ENCODE measurements around the gene PRLR. TPM values are rescaled to one million over a fixed set of nuclear protein-coding genes. Genes with fewer than 3 reads are reported as not detected.

PRLR gene
- total and polyA plus RNA-seq, 4 donors = 3.5 to 44.5 (median 14.3) TPM

- TF ChIP-seq FOXA2 (IDR thresholded peaks at IDR 0.05) (peak; percentile 16), ATF3 (IDR thresholded peaks at IDR 0.05) (no peak), REST (IDR thresholded peaks at IDR 0.05) (peak; percentile 53), HNF4G (IDR thresholded peaks at IDR 0.05) (peak; percentile 41), RXRA (IDR thresholded peaks at IDR 0.05) (peak in 1 of 2 donors; percentile 41), HNF4A (conservative IDR thresholded peaks at IDR 0.05) (peak; percentile 78 to 79), MAX (IDR thresholded peaks at IDR 0.05) (no peak), EGR1 (IDR thresholded peaks at IDR 0.05; ENCODE audit: low read depth in 2 of 2) (no peak), ZBTB33 (IDR thresholded peaks at IDR 0.05) (no peak), FOXA1 (IDR thresholded peaks at IDR 0.05) (no peak), SP1 (IDR thresholded peaks at IDR 0.05) (peak; percentile 57), YY1 (IDR thresholded peaks at IDR 0.05) (peak; percentile 22), RAD21 (IDR thresholded peaks at IDR 0.05) (peak; percentile 12 to 26)
- Histone ChIP-seq H3K9me3 (ENCODE audit: control insufficient read depth in 4 of 4, low read length in 3 of 4) (no peaks in the 10 kb centered on the region), H3K9ac (ENCODE audit: low read depth in 1 of 2, low read length in 2 of 2) (peak overlapping the region; percentile 44 to 98), H3K36me3 (ENCODE audit: control insufficient read depth in 4 of 4, insufficient read depth in 3 of 4, low read depth in 1 of 4, low read length in 3 of 4) (no peaks in the 10 kb centered on the region), H3K4me3 (ENCODE audit: low read depth in 1 of 3, low read length in 3 of 3) (peak overlapping the region; percentile 24 to 80 (median 39)), H3K27ac (ENCODE audit: low read depth in 1 of 2, low read length in 2 of 2) (peak overlapping the region; percentile 72 to 85), H3K27me3 (ENCODE audit: control insufficient read depth in 4 of 4, insufficient read depth in 4 of 4, low read length in 3 of 4) (no peaks in the 10 kb centered on the region), H3K4me1 (ENCODE audit: control insufficient read depth in 4 of 4, insufficient read depth in 4 of 4, low read length in 3 of 4) (peaks cover 5 to 45% (median 23%) of the 10 kb centered on the region in 4 donors)
- peak; percentile 50 for DNase-seq (ENCODE audit: low spot score)
- 33% methylated on average over 9 of the region's 9 CpGs for WGBS
These were observed 95.8 kb downstream of the PRLR start for GRCh38 chr5:35134278-35135030.

GRCh38 chr5:35133186-35133585 lies 97.1 kb downstream of the PRLR start:
- Histone ChIP-seq H3K9me3 (ENCODE audit: control insufficient read depth in 4 of 4, low read length in 3 of 4) (no peaks in the 10 kb centered on the region), H3K27ac (ENCODE audit: low read depth in 1 of 2, low read length in 2 of 2) (no peak overlapping the region), H3K27me3 (ENCODE audit: control insufficient read depth in 4 of 4, insufficient read depth in 4 of 4, low read length in 3 of 4) (no peaks in the 10 kb centered on the region), H3K9ac (ENCODE audit: low read depth in 1 of 2, low read length in 2 of 2) (peak overlapping the region in 1 of 2 donors; percentile 54), H3K4me3 (ENCODE audit: low read depth in 1 of 3, low read length in 3 of 3) (no peak overlapping the region), H3K36me3 (ENCODE audit: control insufficient read depth in 4 of 4, insufficient read depth in 3 of 4, low read depth in 1 of 4, low read length in 3 of 4) (no peaks in the 10 kb centered on the region), H3K4me1 (ENCODE audit: control insufficient read depth in 4 of 4, insufficient read depth in 4 of 4, low read length in 3 of 4) (peaks cover 5 to 48% (median 24%) of the 10 kb centered on the region in 4 donors)
- WGBS = 98% methylated on average over 2 of the region's 2 CpGs
- no peak for TF ChIP-seq EGR1 (IDR thresholded peaks at IDR 0.05; ENCODE audit: low read depth in 2 of 2)
- no peak for TF ChIP-seq YY1 (IDR thresholded peaks at IDR 0.05)
- TF ChIP-seq RAD21 (IDR thresholded peaks at IDR 0.05) = no peak
- TF ChIP-seq GABPA (IDR thresholded peaks at IDR 0.05 in 1 of 2, conservative IDR thresholded peaks at IDR 0.05 in 1 of 2) = no peak
- no peak for TF ChIP-seq ATF3 (IDR thresholded peaks at IDR 0.05)
- no peak for TF ChIP-seq FOXA2 (IDR thresholded peaks at IDR 0.05)
- TF ChIP-seq SP1 (IDR thresholded peaks at IDR 0.05) = no peak
- TF ChIP-seq ZBTB33 (IDR thresholded peaks at IDR 0.05) = no peak
- TF ChIP-seq REST (IDR thresholded peaks at IDR 0.05) = no peak
- DNase-seq (ENCODE audit: low spot score) = no peak

All from liver (tissue), 9 donors.